RWPE2 (cell line): ENCODE measurements around the gene GAL3ST1.
"Not testable (repeated sequence)": the region's sequence is repeated elsewhere in the genome, so short reads cannot be mapped to it uniquely, and the experiment has no call there.

Experiments
- ATAC-seq: fragments of 200-7000 bp; cut with Tn5 transposase; 3 replicates; pipeline ENCODE4 v1.9.1; 2021; ENCODE audit warnings: low read depth
- DNase-seq: peaks from one replicate; pipeline ENCODE4 v3.0.0-alpha.2; 2020; ENCODE audit warnings: low spot score
- H3K27ac ChIP-seq: fragments of 450-650 bp; 2 replicates; pipeline ENCODE4 v1.5.1; 2017; ENCODE audit warnings: mild to moderate bottlenecking; ENCODE audit not compliant: poor library complexity, severe bottlenecking
- H3K27me3 ChIP-seq: fragments of 250-450 bp; sonication (Bioruptor Pico); 2 replicates; pipeline ENCODE4 v1.5.1; 2021; ENCODE audit warnings: mild to moderate bottlenecking, moderate library complexity; ENCODE audit not compliant: insufficient read depth, poor library complexity, severe bottlenecking
- H3K36me3 ChIP-seq: fragments of 250-450 bp; sonication (Bioruptor Pico); 2 replicates; pipeline ENCODE4 v1.5.1; 2020; ENCODE audit warnings: low read depth, mild to moderate bottlenecking, moderate library complexity
- H3K4me1 ChIP-seq: fragments of 250-450 bp; sonication (Bioruptor Pico); 2 replicates; pipeline ENCODE4 v1.5.1; 2021; ENCODE audit warnings: mild to moderate bottlenecking, moderate library complexity; ENCODE audit not compliant: insufficient read depth, poor library complexity, severe bottlenecking
- H3K4me3 ChIP-seq: fragments of 250-450 bp; sonication (Bioruptor Pico); 2 replicates; pipeline ENCODE4 v1.5.1; 2021; ENCODE audit warnings: mild to moderate bottlenecking, moderate library complexity; ENCODE audit not compliant: severe bottlenecking
- H3K9me3 ChIP-seq: fragments of 250-450 bp; sonication (Bioruptor Pico); 2 replicates; pipeline ENCODE4 v1.5.1; 2021; ENCODE audit warnings: mild to moderate bottlenecking, moderate library complexity; ENCODE audit not compliant: severe bottlenecking
- TF ChIP-seq, protein P1 (sequence below): fragments of 450-650 bp; IDR thresholded peaks from one replicate; pipeline ENCODE4 v1.5.1; 2017; ENCODE audit warnings: mild to moderate bottlenecking, moderate library complexity; ENCODE audit not compliant: poor library complexity, severe bottlenecking

Gene GAL3ST1, protein sequence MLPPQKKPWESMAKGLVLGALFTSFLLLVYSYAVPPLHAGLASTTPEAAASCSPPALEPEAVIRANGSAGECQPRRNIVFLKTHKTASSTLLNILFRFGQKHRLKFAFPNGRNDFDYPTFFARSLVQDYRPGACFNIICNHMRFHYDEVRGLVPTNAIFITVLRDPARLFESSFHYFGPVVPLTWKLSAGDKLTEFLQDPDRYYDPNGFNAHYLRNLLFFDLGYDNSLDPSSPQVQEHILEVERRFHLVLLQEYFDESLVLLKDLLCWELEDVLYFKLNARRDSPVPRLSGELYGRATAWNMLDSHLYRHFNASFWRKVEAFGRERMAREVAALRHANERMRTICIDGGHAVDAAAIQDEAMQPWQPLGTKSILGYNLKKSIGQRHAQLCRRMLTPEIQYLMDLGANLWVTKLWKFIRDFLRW

DNA sequence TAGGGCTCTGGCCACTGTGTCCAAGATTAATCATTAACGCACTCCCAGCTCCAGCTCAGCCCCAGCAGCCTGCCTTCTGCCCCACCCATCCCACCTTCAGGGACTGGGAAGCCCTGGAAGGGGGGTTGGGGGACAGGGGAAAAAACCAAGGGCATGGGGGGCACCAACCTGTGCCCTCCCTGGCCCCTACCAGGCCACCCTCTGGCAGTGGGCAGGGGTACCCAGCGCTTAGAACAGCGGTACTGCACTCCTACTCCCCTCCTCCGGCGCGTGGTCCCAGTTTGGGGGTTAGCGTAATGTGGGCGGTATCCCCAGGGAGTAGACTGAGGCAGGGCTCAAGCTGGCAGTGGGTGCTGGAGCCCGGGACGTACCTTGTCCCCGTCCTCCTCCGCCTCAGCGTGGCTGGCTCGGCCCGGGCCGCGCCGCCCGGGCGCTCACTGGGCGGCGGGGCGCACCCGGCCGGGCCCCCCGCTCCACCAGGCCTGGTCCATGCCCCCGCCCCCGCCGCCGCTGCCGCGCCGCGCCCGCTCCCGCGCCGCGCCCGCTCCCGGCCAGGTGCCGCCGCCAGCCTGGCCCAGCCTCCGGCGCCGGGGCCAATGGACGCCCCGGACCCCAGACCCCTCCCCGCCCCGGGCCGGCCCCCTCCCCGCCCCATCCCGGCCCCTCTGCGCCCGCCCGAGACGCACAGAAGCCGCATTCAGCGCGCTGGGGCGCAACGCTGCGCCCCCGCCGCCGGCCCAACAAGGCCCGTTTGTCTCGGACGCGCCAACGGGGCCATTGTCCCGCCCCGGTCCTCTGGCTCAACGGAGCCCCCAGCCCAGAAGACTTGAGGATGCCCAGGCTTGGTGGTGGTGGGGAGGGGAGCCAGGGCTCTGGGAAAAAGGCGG, at the start of gene GAL3ST1:
Gene GAL3ST1, minus strand, starts transcription at position 571 of the 887 bp plus-strand sequence. CDS start 17,273 bp downstream, outside the sequence.
- no peak within 1 kb of the TSS for H3K27ac ChIP-seq
- no peak for DNase-seq
- H3K9me3 ChIP-seq = no peaks in the 10 kb centered on the region
- no peak for ATAC-seq
- H3K4me3 ChIP-seq = no peak within 1 kb of the TSS
- no peaks in the 10 kb centered on the region for H3K4me1 ChIP-seq
- no peaks in the 10 kb centered on the region for H3K27me3 ChIP-seq
- H3K36me3 ChIP-seq = peaks cover 32% of the 10 kb centered on the region
- TF ChIP-seq, protein P1, sequence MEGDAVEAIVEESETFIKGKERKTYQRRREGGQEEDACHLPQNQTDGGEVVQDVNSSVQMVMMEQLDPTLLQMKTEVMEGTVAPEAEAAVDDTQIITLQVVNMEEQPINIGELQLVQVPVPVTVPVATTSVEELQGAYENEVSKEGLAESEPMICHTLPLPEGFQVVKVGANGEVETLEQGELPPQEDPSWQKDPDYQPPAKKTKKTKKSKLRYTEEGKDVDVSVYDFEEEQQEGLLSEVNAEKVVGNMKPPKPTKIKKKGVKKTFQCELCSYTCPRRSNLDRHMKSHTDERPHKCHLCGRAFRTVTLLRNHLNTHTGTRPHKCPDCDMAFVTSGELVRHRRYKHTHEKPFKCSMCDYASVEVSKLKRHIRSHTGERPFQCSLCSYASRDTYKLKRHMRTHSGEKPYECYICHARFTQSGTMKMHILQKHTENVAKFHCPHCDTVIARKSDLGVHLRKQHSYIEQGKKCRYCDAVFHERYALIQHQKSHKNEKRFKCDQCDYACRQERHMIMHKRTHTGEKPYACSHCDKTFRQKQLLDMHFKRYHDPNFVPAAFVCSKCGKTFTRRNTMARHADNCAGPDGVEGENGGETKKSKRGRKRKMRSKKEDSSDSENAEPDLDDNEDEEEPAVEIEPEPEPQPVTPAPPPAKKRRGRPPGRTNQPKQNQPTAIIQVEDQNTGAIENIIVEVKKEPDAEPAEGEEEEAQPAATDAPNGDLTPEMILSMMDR = no peak

DNA sequence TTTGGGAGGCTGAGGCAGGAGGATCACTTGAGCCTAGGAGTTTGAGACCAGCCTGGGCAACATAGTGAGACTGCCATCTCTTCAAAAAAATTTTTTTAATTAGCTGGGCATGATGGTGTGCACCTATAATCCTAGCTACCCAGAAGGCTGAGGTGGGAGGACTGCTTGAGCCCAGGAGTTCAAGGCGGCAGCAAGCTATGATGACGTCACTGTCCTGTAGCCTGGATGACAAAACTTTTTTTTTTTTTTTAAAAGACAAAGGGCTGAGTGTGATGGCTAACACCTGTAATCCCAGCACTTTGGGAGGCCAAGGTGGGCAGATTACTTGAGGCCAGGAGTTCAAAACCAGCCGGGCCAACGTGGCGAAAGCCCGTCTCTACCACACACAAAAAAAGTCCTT, 45.4 kb upstream of the GAL3ST1 start:
- DNase-seq, H3K36me3 ChIP-seq, ATAC-seq, H3K4me1 ChIP-seq, H3K27me3 ChIP-seq, H3K4me3 ChIP-seq, H3K27ac ChIP-seq, H3K9me3 ChIP-seq: not testable (repeated sequence)

DNA sequence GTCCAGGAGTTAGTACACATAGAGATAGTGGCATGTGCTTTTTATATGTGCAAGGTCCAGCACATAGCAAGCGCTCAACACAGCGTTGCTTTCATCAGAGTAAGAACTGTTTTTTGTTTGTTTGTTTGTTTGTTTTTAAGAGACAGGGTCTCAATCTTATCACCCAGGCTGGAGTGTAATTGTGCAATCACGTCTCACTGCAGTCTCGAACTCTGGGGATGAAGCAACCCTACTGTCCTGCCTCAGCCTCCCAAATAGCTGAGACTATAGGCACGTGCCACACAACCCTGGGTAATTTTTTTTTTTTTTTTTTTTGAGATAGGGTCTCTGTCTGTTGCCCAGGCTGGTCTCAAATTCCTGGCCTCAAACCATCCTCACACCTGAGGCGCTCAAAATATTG, 43.4 kb upstream of the GAL3ST1 start:
- TF ChIP-seq, protein P1 = no peak
- no peaks in the 10 kb centered on the region for H3K27me3 ChIP-seq
- DNase-seq (no peak), ATAC-seq (no peak)
- no peaks in the 10 kb centered on the region for H3K4me1 ChIP-seq
- H3K4me3 ChIP-seq = no peak overlapping the region
- H3K36me3 ChIP-seq = no peaks in the 10 kb centered on the region
- H3K27ac ChIP-seq = no peak overlapping the region
- H3K9me3 ChIP-seq = no peaks in the 10 kb centered on the region

DNA sequence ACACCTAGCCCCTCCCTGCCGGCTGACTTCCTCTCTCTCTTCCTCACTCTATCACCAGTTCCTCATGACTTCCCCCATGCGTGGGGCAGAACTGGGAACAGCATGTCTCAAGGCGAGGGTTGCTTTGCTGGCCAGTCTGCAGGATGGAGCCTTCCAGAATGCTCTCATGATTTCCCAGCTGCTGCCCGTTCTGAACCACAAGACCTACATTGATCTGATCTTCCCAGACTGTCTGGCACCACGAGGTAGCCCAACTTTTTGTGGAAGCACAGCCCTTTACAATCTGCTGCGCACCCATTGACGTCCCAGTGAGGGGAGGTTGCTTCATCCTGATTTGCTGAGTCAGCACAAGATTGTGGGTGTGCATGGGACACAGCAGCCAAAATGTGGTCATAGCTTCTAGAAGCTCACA, 41.1 kb upstream of the GAL3ST1 start:
- ATAC-seq = no peak
- Histone ChIP-seq H3K27me3 (no peaks in the 10 kb centered on the region), H3K4me1 (no peaks in the 10 kb centered on the region), H3K9me3 (no peaks in the 10 kb centered on the region), H3K27ac (no peak overlapping the region), H3K4me3 (no peak overlapping the region), H3K36me3 (no peaks in the 10 kb centered on the region)
- no peak for DNase-seq
- TF ChIP-seq, protein P1 = no peak

DNA sequence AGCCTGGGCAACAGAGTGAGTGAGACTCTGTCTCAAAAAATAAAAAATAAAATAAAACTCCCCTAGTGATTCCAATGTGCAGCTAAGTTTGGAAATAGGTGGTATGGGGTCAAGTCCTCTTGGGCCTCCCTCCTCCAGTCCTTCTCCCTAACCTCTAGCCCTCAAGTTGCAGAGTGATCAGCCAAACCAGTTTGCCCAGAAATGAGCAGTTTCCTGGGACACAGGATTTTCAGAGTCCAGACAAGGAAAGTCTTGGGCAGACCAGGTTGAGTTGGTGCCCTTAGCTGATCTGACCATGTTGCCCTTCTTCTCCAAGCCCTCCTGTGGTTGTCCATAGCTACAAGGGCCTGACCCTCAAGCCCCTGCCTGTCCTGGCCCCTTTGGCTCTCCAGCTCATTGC, 40.4 kb upstream of the GAL3ST1 start:
- no peaks in the 10 kb centered on the region for H3K4me1 ChIP-seq
- H3K9me3 ChIP-seq = no peaks in the 10 kb centered on the region
- no peaks in the 10 kb centered on the region for H3K27me3 ChIP-seq
- TF ChIP-seq, protein P1 = no peak
- DNase-seq (no peak), ATAC-seq (no peak)
- no peak overlapping the region for H3K27ac ChIP-seq
- no peaks in the 10 kb centered on the region for H3K36me3 ChIP-seq
- H3K4me3 ChIP-seq = no peak overlapping the region
